H1 (cell line): ENCODE results near the gene B4GALNT3. TPM values are rescaled to one million over a fixed set of nuclear protein-coding genes. Genes with fewer than 3 reads are reported as not detected.

Experiments used
- BACH1 ChIP-seq: IDR thresholded peaks from 2 replicates; pipeline ENCODE4 v1.6.1; 2012; ENCODE audit warnings: low read length, improper control_type of control experiment
- CHD7 ChIP-seq: fragments of 300-600 bp; sonication (generic); IDR thresholded peaks from 2 replicates; pipeline ENCODE4 v1.7.1; 2012; ENCODE audit warnings: low read length, moderate library complexity, mild to moderate bottlenecking, inconsistent platforms; ENCODE audit not compliant: insufficient replicate concordance
- CTBP2 ChIP-seq: IDR thresholded peaks from 2 replicates; pipeline ENCODE4 v1.7.0; 2011; ENCODE audit warnings: borderline replicate concordance, mild to moderate bottlenecking, moderate library complexity, mixed read lengths, low read length; ENCODE audit not compliant: insufficient read depth, insufficient read length
- EGR1 ChIP-seq: IDR thresholded peaks from 2 replicates; pipeline ENCODE4 v1.6.1; 2011; ENCODE audit warnings: low read depth, low read length, borderline replicate concordance
- RBBP5 ChIP-seq: IDR thresholded peaks from 2 replicates; pipeline ENCODE4 v1.7.1; 2012; ENCODE audit warnings: low read depth, mild to moderate bottlenecking, inconsistent platforms, low read length, moderate library complexity, borderline replicate concordance
- RXRA ChIP-seq: IDR thresholded peaks from 2 replicates; pipeline ENCODE4 v1.6.1; 2011; ENCODE audit warnings: low read depth, mild to moderate bottlenecking, low read length, moderate library complexity; ENCODE audit not compliant: insufficient read depth
- SIRT6 ChIP-seq: IDR thresholded peaks from one replicate; pipeline ENCODE4 v1.7.1; 2012; ENCODE audit warnings: low read length, inconsistent platforms
- SP1 ChIP-seq: IDR thresholded peaks from 2 replicates; pipeline ENCODE4 v1.6.1; 2011; ENCODE audit warnings: low read depth, low read length
- polyA plus RNA-seq, 7 experiments: library from polyadenylated mRNA; depleted of rRNA in 3 of 7; stranded (reverse) in 5 of 7; unstranded in 2 of 7; fragments of >200 nt in 5 of 7; fragments of 200-250 nt in 2 of 7; gene quantifications; 1 replicate in 5 of 7; 2 replicates in 1 of 7; 4 replicates in 1 of 7; pipeline versions ENCODE4 v1.2.1 to v1.2.3, GENCODE V29; 2011 to 2013; ENCODE audit warnings: missing spikeins in 2 of 7, mixed read lengths in 2 of 7
- total RNA-seq: library from RNA; stranded (reverse); fragmentation: NEBNext Ultra II Directional; extraction: Animal tissue kit (Norgen Biotek cat#: 25700); gene quantifications from 2 replicates; pipeline ENCODE4 v1.2.1, GENCODE V29; 2021

Gene B4GALNT3
- total and polyA plus RNA-seq, 2 of the 8 experiments (the other 6 are each of a cell fraction or from before 2014, with no cell fraction given), result 12.5 to 20.3 TPM

GRCh38 chr12:588646-589045 is 128.9 kb downstream of the B4GALNT3 start (continued):
- TF ChIP-seq CHD7 (no peak), SP1 (no peak), CTBP2 (no peak), BACH1 (no peak), SIRT6 (no peak), EGR1 (no peak), RBBP5 (no peak), RXRA (no peak)
